ENCODE data around the gene LRRC49.

LRRC49 gene

DNA sequence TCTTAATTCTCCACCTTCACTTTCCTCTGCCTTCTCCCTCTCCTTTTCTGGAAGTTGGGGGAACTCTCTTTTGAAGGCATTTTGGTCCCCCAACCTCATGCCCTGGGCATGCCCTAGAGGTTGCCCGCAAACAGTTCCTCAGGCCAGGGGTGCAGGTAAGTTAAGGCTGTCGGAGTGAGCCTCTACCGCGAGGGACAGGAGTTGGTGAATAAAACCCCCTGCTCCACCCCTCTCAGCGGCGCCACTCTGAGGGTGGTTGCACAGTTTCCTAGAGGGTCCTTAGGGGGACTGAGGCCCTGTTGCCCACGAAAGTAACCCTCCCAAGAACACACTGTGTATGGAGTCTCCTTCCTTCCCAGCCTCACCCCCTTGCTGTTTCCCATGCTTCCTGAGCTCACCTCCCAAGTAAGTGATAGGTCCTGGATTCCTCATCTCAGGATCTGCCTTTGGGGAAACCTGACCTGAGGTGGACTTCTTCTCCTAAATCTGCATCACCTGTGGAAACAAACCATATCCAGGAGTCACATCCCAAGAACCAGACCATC, 199.5 kb downstream of the LRRC49 start:
- DNase-seq (ENCODE audit: low read depth), result no peak

DNA sequence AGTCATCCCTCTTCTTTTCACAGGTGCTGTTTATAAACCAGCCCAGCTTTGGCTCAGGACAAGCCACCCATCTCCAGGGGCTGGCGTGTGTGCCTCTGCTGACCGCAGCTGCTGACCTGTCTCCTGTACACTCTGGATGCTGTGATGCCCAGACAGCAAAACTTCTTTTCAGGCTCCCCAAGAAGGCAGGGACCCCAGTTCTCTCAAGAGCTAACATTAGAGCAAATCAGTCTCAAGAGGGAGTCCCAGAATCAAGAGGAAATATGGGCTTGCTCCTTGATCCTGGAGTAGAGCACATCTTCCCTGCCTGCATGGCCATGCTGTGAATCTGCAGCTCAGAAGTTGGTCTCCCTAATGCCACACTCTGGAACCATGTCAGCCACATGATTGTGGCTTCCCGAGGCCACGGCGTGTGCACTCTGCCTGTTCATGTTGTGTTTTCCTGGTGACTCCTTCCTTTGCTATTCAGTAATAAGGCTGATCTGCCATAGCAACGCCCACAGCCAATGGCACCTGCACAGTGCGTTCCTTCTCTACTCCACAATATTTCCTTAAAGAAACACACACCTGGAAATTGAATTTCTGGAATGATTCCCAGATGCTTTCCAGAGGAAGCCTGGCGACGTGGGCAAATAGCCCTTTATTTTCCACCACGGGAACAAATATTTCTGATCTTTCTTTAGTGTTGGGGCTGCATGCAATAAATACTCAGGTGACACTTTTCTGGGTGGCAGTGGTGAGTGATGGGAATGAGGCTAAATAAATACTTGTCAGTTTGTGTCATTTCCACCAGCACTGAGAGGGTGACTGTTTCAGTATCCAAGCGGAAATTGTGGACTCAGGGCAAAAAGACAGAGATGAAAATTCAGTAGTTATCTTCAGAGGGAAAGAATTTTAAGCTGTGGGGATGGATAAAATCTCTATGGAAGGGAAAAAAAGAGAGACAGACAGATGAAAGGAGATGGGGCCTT, 200.7 kb downstream of the LRRC49 start:
- no peak for DNase-seq (ENCODE audit: low read depth)

DNA sequence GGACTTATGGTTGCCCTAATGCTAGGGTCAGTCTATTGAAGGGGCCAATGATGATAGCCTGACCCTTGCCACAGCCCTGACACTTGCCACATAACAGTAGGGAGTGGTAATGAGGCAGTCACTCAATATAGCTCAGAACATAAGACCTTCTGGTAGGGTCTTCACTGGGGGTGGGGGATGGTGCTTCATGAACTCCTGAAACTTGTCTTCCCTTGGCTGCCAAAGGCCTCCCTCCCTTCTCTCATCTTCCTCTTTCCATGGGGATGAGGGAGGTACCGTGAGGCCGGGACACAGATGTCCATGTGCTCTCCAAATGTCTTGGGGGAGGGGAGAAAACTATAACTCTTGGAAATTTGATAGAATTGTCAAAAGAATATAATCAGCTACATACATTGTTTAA, 201.5 kb downstream of the LRRC49 start:
- no peak for DNase-seq (ENCODE audit: low read depth)

DNA sequence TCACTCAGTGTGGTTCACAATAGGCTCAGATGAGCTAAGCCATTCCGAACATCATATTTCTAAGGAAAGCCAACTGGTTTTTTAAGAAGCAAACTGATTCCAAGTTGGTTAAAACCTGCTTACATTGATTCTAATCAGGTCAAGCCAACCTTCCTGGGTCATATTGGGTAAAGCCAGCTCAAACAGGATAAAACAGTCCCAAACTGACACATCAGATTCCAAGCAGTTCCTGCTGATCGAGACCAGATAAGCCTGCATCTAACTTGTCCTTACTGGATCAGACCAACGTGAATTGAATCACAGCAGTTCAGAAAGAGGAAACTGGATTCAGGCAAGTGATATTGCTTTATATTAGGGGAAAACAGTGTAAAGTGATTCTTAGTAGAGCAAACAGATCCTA, 204.1 kb downstream of the LRRC49 start:
- no peak for DNase-seq (ENCODE audit: low read depth)

DNA sequence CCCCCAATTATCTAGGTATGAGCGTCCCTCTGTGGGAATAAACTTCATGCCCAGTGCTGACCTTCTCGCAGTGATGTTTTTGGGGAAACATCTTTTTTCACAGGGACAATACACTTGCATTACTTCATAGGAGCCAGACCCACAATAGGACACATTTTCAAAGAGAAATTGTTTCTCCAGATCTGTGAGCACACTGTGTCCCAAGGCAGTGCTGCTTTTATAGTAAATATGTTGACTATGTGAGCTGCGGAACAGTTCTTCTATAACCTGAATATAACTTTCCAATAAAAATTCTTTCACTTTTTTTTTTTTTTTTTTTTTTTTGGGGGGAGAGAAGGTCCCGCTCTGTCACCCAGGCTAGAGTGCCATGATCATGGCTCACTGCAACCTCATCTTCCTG, 205.3 kb downstream of the LRRC49 start:
- DNase-seq (ENCODE audit: low read depth), result no peak

DNA sequence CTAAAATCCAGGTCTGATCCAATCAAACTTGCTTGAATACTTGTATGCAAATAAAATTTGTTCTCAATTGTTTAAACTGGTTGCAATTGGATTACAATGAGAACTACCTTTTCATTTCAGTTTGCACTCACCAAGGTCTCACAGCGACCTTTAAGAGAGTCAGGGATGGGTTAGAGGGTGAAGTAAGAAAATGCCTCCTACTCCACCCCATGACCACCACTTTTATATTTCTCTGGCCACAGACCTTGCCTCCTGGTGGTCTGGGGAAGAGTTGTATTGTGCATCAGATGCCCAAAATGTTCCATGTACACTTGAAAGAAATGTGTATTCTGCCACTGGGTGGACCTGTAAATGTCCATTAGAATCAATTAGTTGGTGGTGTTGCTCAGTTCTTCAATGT, 206.3 kb downstream of the LRRC49 start:
- no peak for DNase-seq (ENCODE audit: low read depth)
